ENCODE results near the gene NUP188. TPM values are rescaled to one million over a fixed set of nuclear protein-coding genes. Genes with fewer than 3 reads are reported as not detected.
A peak's percentile ranks its signal among the peaks of the same experiment; 100 is the strongest.

Gene NUP188
- total RNA-seq, 2 experiments from 2014 or later: 121 to 124 TPM

DNA sequence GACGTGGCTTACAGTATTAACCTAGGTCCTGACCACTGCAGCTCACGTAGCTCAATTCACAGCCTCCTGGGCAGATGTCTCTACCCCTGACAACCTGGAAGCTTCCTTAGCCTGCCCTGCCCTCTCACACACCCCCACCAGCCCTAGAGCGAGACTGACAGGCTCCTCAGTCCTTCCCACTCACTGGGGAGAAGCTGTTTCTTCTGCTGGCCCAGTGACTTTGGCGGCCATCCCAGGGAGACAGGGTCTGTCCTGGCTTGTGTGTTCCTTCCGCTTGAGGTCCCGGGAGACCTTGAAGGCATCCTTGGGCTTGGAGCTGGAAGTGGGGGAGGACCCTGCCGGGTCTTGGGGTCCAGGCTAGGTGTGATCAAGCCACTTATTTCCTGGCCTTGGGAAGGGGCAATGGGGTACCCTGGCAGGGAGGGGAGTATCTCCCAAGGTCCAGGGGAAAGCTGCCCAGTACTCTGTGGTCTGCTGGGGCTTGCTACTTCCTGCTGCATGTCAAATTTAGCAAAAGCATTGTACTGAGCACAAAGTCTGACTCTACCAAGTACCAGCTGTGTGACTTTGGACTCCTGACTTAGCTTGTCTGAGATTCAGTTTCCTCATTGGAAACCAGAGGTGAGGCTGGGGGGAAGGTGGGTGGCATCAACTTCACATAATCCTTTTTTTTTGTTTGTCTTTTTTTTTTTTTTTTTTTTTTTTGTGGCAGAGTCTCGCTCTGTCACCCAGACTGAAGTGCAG lies 90.8 kb downstream of the NUP188 start:
- CTCF ChIA-PET: interaction anchor here (2.2 kb wide), 1 partner anchor 10 kb away, joined by 7 read pairs; the partner anchor contains the start of gene SH3GLB2

DNA sequence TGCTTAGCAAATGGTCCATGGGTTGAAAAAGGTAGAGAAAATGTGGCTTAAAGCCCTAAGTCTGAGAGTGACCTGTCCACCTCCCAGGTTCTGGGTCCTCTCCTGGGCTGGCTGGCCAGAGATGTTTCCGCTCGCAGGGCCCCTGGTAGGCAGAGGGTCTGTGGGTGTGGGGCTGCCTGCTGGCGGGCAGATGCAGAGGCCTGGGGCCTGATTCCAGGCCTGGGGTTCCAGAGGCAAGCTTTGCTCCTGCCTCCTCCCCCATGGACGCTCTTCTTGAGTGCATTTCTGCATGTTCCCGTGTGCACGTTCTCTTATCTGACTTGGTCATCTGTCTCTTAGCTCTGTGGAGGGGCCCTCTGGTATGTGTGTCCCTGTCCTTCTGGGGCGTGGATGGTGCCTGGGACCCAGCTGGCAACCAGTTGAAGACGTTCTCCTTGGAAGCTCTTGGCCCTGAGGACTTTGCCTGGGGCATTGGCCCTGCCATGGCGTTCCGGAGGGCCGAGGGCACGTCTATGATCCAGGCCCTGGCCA lies 92.7 kb downstream of the NUP188 start:
- H3K4me3 Mint-ChIP-seq: no peak overlapping the region
- DNase-seq: no peak
- H3K36me3 Mint-ChIP-seq: peaks cover 6% of the 10 kb centered on the region
- H3K9me3 Mint-ChIP-seq: no peaks in the 10 kb centered on the region
- intact Hi-C loops (cut with micrococcal nuclease): no loop called here
- no peaks in the 10 kb centered on the region for H3K27me3 Mint-ChIP-seq
- peaks cover 26% of the 10 kb centered on the region for H3K4me1 Mint-ChIP-seq (ENCODE audit: low read depth)
- CTCF ChIA-PET: no interaction called here
- POLR2A ChIA-PET: no interaction called here
- H3K27ac Mint-ChIP-seq: no peak overlapping the region

More for the DNA sequence above, 90.8 kb downstream of the NUP188 start:
- H3K36me3 Mint-ChIP-seq: peaks cover 3% of the 10 kb centered on the region
- H3K9me3 Mint-ChIP-seq: no peaks in the 10 kb centered on the region
- peak overlapping the region; percentile 98 for H3K4me3 Mint-ChIP-seq
- intact Hi-C loops (cut with micrococcal nuclease): loop anchor here (10.0 kb wide), 1 partner anchor 763 kb away; the partner anchor contains the start of genes GOLGA2 and SWI5
- H3K4me1 Mint-ChIP-seq (ENCODE audit: low read depth): peaks cover 26% of the 10 kb centered on the region
- H3K27ac Mint-ChIP-seq: no peak overlapping the region
- no peak for DNase-seq
- POLR2A ChIA-PET: interaction anchor here (0.6 kb wide), 1 partner anchor 362 kb away, joined by 4 read pairs; no protein-coding TSS in a partner anchor
- H3K27me3 Mint-ChIP-seq: no peaks in the 10 kb centered on the region

DNA sequence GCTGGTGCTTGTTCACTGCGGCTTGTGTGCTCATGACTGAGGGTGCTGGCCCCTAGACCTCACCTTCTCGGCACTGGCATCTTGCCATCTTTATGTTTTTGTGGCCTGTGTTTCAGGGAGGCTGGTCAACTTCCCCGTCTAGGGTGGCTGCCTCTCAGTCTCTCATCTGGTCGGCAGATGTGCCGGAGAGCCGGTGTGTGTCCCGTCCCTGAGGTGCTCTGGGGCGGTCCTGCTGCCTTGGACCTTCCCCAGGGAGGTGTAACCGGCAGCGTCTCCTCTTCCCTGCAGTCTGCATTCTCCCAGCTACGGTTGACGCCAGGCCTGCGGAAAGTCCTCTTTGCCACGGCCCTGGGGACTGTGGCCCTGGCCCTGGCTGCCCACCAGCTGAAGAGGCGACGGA lies 94.5 kb downstream of the NUP188 start:
- no peak for DNase-seq
- POLR2A ChIA-PET: no interaction called here
- no peak overlapping the region for H3K27ac Mint-ChIP-seq
- H3K4me1 Mint-ChIP-seq (ENCODE audit: low read depth): peaks cover 20% of the 10 kb centered on the region
- intact Hi-C loops (cut with micrococcal nuclease): no loop called here
- no peak overlapping the region for H3K4me3 Mint-ChIP-seq
- H3K9me3 Mint-ChIP-seq: no peaks in the 10 kb centered on the region
- CTCF ChIA-PET: no interaction called here
- peaks cover 9% of the 10 kb centered on the region for H3K36me3 Mint-ChIP-seq
- no peaks in the 10 kb centered on the region for H3K27me3 Mint-ChIP-seq

DNA sequence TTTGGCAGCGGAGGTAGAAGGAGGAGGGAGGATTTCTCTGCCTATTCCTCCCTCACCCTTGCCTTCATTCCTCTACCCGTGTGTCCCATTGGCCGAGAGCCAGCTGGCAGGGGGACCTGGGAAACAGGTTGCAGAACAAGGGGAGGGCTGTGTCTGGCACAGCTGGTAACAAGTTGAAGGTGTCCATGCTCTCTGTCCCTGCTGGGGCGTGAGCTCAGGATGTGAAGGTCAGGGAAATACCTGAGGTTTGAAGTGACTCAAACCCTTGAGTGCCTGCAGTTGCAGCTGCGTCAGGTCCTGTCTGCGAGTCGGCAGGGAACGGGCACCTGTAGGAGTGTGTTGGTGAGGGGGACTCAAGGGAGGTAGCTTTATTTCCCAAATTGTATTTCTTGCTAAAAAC lies 105.1 kb downstream of the NUP188 start:
- H3K4me1 Mint-ChIP-seq (ENCODE audit: low read depth): no peaks in the 10 kb centered on the region

DNA sequence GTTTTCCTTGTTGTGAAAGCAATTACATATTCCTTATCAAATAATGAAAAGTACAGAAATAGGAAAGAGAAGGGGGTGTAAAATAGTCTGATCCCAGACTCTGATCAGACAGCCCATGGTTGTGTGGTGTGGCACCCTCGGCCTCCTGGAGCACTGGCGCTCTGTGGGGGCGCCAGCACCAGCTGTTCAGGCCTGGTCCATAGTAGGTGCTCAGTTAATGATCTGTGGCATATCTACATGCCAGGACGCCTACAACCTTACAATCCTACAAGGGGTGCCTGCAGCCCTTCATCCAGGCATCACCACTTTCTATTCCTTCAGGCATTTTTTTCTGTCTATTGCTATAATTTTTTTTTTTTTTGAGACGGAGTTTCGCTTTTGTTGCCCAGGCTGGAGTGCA lies 105.5 kb downstream of the NUP188 start:
- no peaks in the 10 kb centered on the region for H3K9me3 Mint-ChIP-seq
- no peaks in the 10 kb centered on the region for H3K4me1 Mint-ChIP-seq (ENCODE audit: low read depth)
- H3K27me3 Mint-ChIP-seq: no peaks in the 10 kb centered on the region
- peaks cover 6% of the 10 kb centered on the region for H3K36me3 Mint-ChIP-seq
- no peak overlapping the region for H3K27ac Mint-ChIP-seq
- intact Hi-C loops (cut with micrococcal nuclease): no loop called here
- ChIA-PET CTCF (no interaction called here), POLR2A (no interaction called here)
- no peak for DNase-seq
- no peak overlapping the region for H3K4me3 Mint-ChIP-seq

More for the DNA sequence above, 105.1 kb downstream of the NUP188 start:
- Mint-ChIP-seq H3K27me3 (no peaks in the 10 kb centered on the region), H3K36me3 (peaks cover 6% of the 10 kb centered on the region), H3K4me3 (no peak overlapping the region), H3K27ac (no peak overlapping the region), H3K9me3 (no peaks in the 10 kb centered on the region)
- ChIA-PET CTCF (no interaction called here), POLR2A (no interaction called here)
- no peak for DNase-seq
- intact Hi-C loops (cut with micrococcal nuclease): no loop called here

DNA sequence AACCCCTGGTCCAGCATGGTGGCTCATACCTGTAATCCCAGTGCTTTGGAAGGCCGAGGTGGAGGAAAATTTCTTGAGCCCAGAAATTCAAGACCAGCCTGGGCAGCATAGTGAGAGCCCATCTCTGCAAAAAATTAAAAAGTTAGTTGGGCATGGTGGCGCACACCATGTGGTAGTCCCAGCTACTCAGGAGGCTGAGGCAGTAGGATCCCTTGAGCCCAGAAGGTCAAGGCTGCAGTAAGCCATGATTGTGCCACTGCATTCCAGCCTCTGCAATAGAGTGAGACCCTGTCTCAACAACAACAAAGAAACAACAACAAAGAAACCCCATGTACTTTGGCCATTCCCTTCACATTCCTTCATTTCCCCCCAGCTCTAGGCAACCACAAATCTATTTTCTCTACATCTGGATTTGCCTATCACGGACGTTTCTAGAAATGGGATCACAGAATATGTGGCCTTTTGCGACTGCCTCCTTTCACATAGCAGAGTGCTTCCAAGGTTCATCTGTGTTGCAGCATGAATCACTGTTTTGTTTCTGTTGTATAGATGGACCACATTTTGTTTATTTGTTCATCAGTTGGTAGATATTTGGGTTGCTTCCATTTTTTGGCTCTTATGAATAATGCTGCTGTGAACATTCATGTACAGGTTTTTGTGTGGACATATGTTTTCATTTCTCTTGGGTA lies 106.8 kb downstream of the NUP188 start:
- CTCF ChIA-PET: no interaction called here
- POLR2A ChIA-PET: no interaction called here
- intact Hi-C loops (cut with micrococcal nuclease): no loop called here

More for the DNA sequence above, 106.8 kb downstream of the NUP188 start:
- Mint-ChIP-seq H3K4me3 (no peak overlapping the region), H3K36me3 (peaks cover 5% of the 10 kb centered on the region), H3K4me1 (ENCODE audit: low read depth) (no peaks in the 10 kb centered on the region), H3K9me3 (no peaks in the 10 kb centered on the region), H3K27me3 (no peaks in the 10 kb centered on the region), H3K27ac (no peak overlapping the region)
- DNase-seq: no peak

Other genes with a start within 250 kb of the NUP188 start
- 10 to 100 TPM; 10.4 to 11.4 TPM for gene PKN3, start 245.2 kb upstream of the NUP188 start, total RNA-seq
- 10 to 100 TPM; 65.8 to 68.7 TPM for gene ZDHHC12, start 223.6 kb upstream of the NUP188 start, total RNA-seq
- gene ZER1, start 175.8 kb upstream of the NUP188 start, total RNA-seq: 10 to 100 TPM; 16.2 to 18.0 TPM
- 10 to 100 TPM; 14.6 to 14.9 TPM for gene TBC1D13, start 160.4 kb upstream of the NUP188 start, total RNA-seq
- gene ENDOG, start 129.2 kb upstream of the NUP188 start, total RNA-seq: 10 to 100 TPM; 13.8 to 14.2 TPM
- gene SPOUT1, start 117.9 kb upstream of the NUP188 start, total RNA-seq: 10 to 100 TPM; 89.2 to 94.2 TPM
- 10 to 100 TPM; 15.9 to 18.1 TPM for gene KYAT1, start 65.7 kb upstream of the NUP188 start, total RNA-seq
- gene LRRC8A, start 65.6 kb upstream of the NUP188 start, total RNA-seq: 10 to 100 TPM; 18.0 to 18.7 TPM
- under 1 TPM; 0.34 to 0.88 TPM for gene PHYHD1, start 26.7 kb upstream of the NUP188 start, total RNA-seq
- 1 to 10 TPM; 5.7 to 6.7 TPM for gene DOLK, start 96 bp upstream of the NUP188 start, total RNA-seq
- 10 to 100 TPM; 59.5 to 62.3 TPM for gene SH3GLB2, start 80.6 kb downstream of the NUP188 start, total RNA-seq
- 10 to 100 TPM; 26.1 to 26.5 TPM for gene MIGA2, start 88.9 kb downstream of the NUP188 start, total RNA-seq
- 10 to 100 TPM; 13.9 to 15.3 TPM for gene DOLPP1, start 133.4 kb downstream of the NUP188 start, total RNA-seq
- 10 to 100 TPM; 16.0 to 16.4 TPM for gene CRAT, start 163.1 kb downstream of the NUP188 start, total RNA-seq
- gene PTPA, start 163.7 kb downstream of the NUP188 start, total RNA-seq: 10 to 100 TPM; 74.6 to 76.3 TPM
- 1 to 10 TPM; 1.3 to 1.5 TPM for gene IER5L, start 230.6 kb downstream of the NUP188 start, total RNA-seq

Data from activated CD4-positive, alpha-beta memory T cell treated with anti-CD3 and anti-CD28 coated beads for 36 hours (primary cell).